ENCODE results near the gene EYA3.

DNA sequence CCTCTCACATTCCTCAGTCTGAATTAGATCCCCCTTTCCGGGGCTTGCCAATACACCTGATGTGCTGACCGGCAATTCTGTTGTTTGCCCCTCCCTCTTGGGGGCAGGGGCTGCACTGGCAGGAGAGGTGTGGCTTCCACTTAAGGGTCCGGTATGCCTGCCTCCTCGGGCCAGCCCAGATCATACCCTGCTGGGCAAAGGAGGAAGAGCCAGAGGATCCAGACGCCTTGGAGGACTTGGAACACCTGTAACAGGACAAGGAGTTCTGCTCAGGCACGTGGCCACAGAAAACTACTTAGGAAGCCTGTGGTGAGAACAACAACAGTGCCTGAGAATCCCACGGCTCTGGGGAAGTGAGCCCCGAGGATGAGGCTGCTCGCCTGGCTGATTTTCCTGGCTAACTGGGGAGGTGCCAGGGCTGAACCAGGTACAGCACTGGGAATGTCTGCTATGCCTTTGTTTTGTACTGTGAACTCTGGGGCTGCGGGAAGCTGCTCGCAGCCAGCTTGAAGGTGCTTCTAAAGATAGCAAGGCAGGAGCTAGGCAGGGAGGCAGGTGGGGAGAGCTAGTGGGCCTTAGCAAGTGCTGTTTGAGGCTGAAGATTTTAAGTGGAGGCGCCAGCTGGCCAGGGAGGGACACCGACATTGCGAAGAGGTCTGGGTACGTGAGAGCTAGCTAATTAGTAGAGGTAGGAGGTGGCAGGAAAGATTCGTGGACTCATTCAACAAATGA lies 153.4 kb downstream of the EYA3 start, which contains the start of gene SMPDL3B:
- TF ChIP-seq, protein P1, sequence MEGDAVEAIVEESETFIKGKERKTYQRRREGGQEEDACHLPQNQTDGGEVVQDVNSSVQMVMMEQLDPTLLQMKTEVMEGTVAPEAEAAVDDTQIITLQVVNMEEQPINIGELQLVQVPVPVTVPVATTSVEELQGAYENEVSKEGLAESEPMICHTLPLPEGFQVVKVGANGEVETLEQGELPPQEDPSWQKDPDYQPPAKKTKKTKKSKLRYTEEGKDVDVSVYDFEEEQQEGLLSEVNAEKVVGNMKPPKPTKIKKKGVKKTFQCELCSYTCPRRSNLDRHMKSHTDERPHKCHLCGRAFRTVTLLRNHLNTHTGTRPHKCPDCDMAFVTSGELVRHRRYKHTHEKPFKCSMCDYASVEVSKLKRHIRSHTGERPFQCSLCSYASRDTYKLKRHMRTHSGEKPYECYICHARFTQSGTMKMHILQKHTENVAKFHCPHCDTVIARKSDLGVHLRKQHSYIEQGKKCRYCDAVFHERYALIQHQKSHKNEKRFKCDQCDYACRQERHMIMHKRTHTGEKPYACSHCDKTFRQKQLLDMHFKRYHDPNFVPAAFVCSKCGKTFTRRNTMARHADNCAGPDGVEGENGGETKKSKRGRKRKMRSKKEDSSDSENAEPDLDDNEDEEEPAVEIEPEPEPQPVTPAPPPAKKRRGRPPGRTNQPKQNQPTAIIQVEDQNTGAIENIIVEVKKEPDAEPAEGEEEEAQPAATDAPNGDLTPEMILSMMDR (conservative IDR thresholded peaks at IDR 0.05; ENCODE audit: low read depth, low read length) = peak; percentile 31
- TF ChIP-seq EZH2 (IDR thresholded peaks at IDR 0.05; ENCODE audit: low read length, unreplicated experiment) (no peak), EZH2phosphoT487 (IDR thresholded peaks at IDR 0.05; ENCODE audit: borderline replicate concordance, low read length) (no peak)

All from PC-3 (cell line).